A549 (cell line): ENCODE results near the gene SCGB3A2. TPM values are rescaled to one million over a fixed set of nuclear protein-coding genes. Genes with fewer than 3 reads are reported as not detected.

ENCODE experiments used
- ATAC-seq, 2 experiments: fragments of 200-7000 bp in 1 of 2; fragments of >200 bp in 1 of 2; cut with Nextera tagmentation in 1 of 2; cut with Tn5 transposase in 1 of 2; 3 replicates each; pipeline versions ENCODE4 v1.8.0 to v1.9.1; 2018 to 2020; ENCODE audit warnings: mild to moderate bottlenecking in 1 of 2, moderate library complexity in 1 of 2
- CTCF ChIA-PET: fragments of 300-600 bp; sonication (Branson Sonifier 250); formaldehyde crosslinking; extraction: SDS; loops from one replicate; lab custom pipeline; 2021; ENCODE audit warnings: antibody characterized with exemption, inconsistent platforms; lab: Yijun Ruan, JAX
- POLR2A ChIA-PET: fragments of 350-600 bp; formaldehyde crosslinking; extraction: SDS; loops from one replicate; lab custom pipeline; 2021; ENCODE audit warnings: antibody characterized with exemption, inconsistent platforms; lab: Yijun Ruan, JAX
- DNase-seq, 2 experiments: peaks; one replicate each; pipeline versions ENCODE4 v3.0.0 to v3.0.0-alpha.2; 2011 to 2016; ENCODE audit warnings: low read depth in 1 of 2, low spot score in 1 of 2
- FAIRE-seq: peaks from 2 replicates; lab custom pipeline; 2011; peaks lifted over from hg19 to GRCh38; lab: Jason Lieb, UNC
- H3K27ac ChIP-seq, 2 experiments: fragments of >200 bp; sonication (Bioruptor Twin); formaldehyde crosslinking; 3 replicates each; pipeline ENCODE4 v1.5.1; 2016 to 2017
- H3K4me1 ChIP-seq: fragments of >200 bp; sonication (Bioruptor Twin); formaldehyde crosslinking; 3 replicates; pipeline ENCODE4 v1.6.1; 2016
- H3K4me2 ChIP-seq: fragments of >200 bp; sonication (Bioruptor Twin); formaldehyde crosslinking; 3 replicates; pipeline ENCODE4 v1.6.1; 2016
- H3K4me3 ChIP-seq: fragments of >200 bp; sonication (Bioruptor Twin); formaldehyde crosslinking; 3 replicates; pipeline ENCODE4 v1.5.1; 2016
- H3K9me3 ChIP-seq: fragments of >200 bp; sonication (Bioruptor Twin); formaldehyde crosslinking; 3 replicates; pipeline ENCODE4 v1.6.1; 2016
- ATOH8 ChIP-seq: fragments of 250-450 bp; sonication (Bioruptor Pico); IDR thresholded peaks from 2 replicates; pipeline ENCODE4 v1.5.0; 2020; ENCODE audit warnings: low read depth, mild to moderate bottlenecking, moderate library complexity
- CEBPB ChIP-seq, 2 experiments: fragments of >200 bp in 1 of 2; sonication (Bioruptor Twin) in 1 of 2; formaldehyde crosslinking in 1 of 2; IDR thresholded peaks; 2 replicates each; pipeline ENCODE4 v1.6.1; 2012 to 2016
- CHD4 ChIP-seq: fragments of 200-600 bp; sonication (generic); IDR thresholded peaks from 2 replicates; pipeline ENCODE4 v1.6.1; 2016; ENCODE audit warnings: antibody characterized with exemption, mild to moderate bottlenecking, borderline replicate concordance
- E2F6 ChIP-seq: IDR thresholded peaks from 2 replicates; pipeline ENCODE4 v1.6.1; 2012; ENCODE audit warnings: low read depth, borderline replicate concordance
- GATA3 ChIP-seq: IDR thresholded peaks from 2 replicates; pipeline ENCODE4 v1.6.1; 2012; ENCODE audit warnings: borderline replicate concordance
- HDAC2 ChIP-seq: fragments of 200-600 bp; sonication (generic); IDR thresholded peaks from 2 replicates; pipeline ENCODE4 v1.6.1; 2016
- HES2 ChIP-seq: fragments of >200 bp; sonication (Bioruptor Twin); formaldehyde crosslinking; IDR thresholded peaks from 2 replicates; pipeline ENCODE4 v1.6.1; 2016
- HOXA7 ChIP-seq: fragments of 250-450 bp; sonication (Bioruptor Pico); IDR thresholded peaks from 2 replicates; pipeline ENCODE4 v1.5.0; 2020; ENCODE audit warnings: mild to moderate bottlenecking, moderate library complexity
- HOXB13 ChIP-seq: fragments of 250-450 bp; sonication (Bioruptor Pico); IDR thresholded peaks from 2 replicates; pipeline ENCODE4 v1.5.0; 2020; ENCODE audit warnings: low read depth, mild to moderate bottlenecking, moderate library complexity
- MAX ChIP-seq: IDR thresholded peaks from 2 replicates; pipeline ENCODE4 v1.6.1; 2012
- NPAS2 ChIP-seq: fragments of 250-450 bp; sonication (Bioruptor Pico); IDR thresholded peaks from 2 replicates; pipeline ENCODE4 v1.8.0; 2022; ENCODE audit warnings: mild to moderate bottlenecking, moderate library complexity, borderline replicate concordance
- NR3C1 ChIP-seq: fragments of >200 bp; sonication (Bioruptor Twin); formaldehyde crosslinking; IDR thresholded peaks from 3 replicates; pipeline ENCODE4 v1.6.1; 2017
- PBX3 ChIP-seq: IDR thresholded peaks from 2 replicates; pipeline ENCODE4 v1.6.1; 2012
- POLR2A ChIP-seq: IDR thresholded peaks from 2 replicates; pipeline ENCODE4 v1.6.1; 2012; ENCODE audit warnings: mild to moderate bottlenecking, low read length
- POLR2AphosphoS2 ChIP-seq: conservative IDR thresholded peaks from 2 replicates; pipeline ENCODE4 v1.6.1; 2012; ENCODE audit warnings: low read length, improper control_type of control experiment, inconsistent platforms
- RCOR1 ChIP-seq: fragments of 150-350 bp; IDR thresholded peaks from 2 replicates; pipeline ENCODE4 v1.6.1; 2014; ENCODE audit warnings: antibody characterized with exemption, low read length, low read depth
- REST ChIP-seq: fragments of 200-600 bp; sonication (generic); IDR thresholded peaks from 2 replicates; pipeline ENCODE4 v1.6.1; 2016; ENCODE audit warnings: antibody characterized with exemption, mild to moderate bottlenecking, moderate library complexity
- RNF2 ChIP-seq: fragments of 200-600 bp; sonication (generic); IDR thresholded peaks from 2 replicates; pipeline ENCODE4 v1.6.1; 2016; ENCODE audit warnings: low read depth, mild to moderate bottlenecking, antibody characterized with exemption, moderate library complexity, borderline replicate concordance
- SMC3 ChIP-seq: fragments of >200 bp; sonication (Bioruptor Twin); formaldehyde crosslinking; IDR thresholded peaks from 3 replicates; pipeline ENCODE4 v1.6.1; 2018; ENCODE audit warnings: inconsistent platforms
- SREBF2 ChIP-seq: fragments of 450-650 bp; IDR thresholded peaks from 2 replicates; pipeline ENCODE4 v1.6.1; 2014; ENCODE audit warnings: mild to moderate bottlenecking, moderate library complexity
- ZC3H11A ChIP-seq: fragments of 450-650 bp; IDR thresholded peaks from 2 replicates; pipeline ENCODE4 v1.6.1; 2014; ENCODE audit warnings: antibody characterized with exemption, mild to moderate bottlenecking
- ZSCAN20 ChIP-seq: fragments of 250-450 bp; sonication (Bioruptor Pico); IDR thresholded peaks from 2 replicates; pipeline ENCODE4 v1.8.0; 2022; ENCODE audit warnings: mild to moderate bottlenecking, moderate library complexity
- WGBS: methylation state at CpG from one replicate; pipeline ENCODE4 v1.1.6; 2017; ENCODE audit errors: missing lambda C conversion rate; 5-methylcytosine and 5-hydroxymethylcytosine counted together
- polyA plus RNA-seq, 4 experiments: library from polyadenylated mRNA; depleted of rRNA in 3 of 4; stranded (reverse); fragments of >200 nt; fragmentation: RNase III in 1 of 4; extraction: RNeasy Plus Mini Kit Qiagen cat#74134 plus additional on column Dnase treatment in 1 of 4; gene quantifications; 2 replicates in 3 of 4; 3 replicates in 1 of 4; pipeline ENCODE4 v1.2.3, GENCODE V29; 2011 to 2017

The SCGB3A2 gene
- polyA plus RNA-seq, 2 of the 4 experiments (the other 2 are of a cell fraction): not detected

- H3K9me3 ChIP-seq: no peaks in the 10 kb centered on the region
- WGBS: 0% methylated on average over 3 of the region's 3 CpGs
- H3K27ac ChIP-seq: no peak overlapping the region
- H3K4me2 ChIP-seq: no peak overlapping the region
- ChIA-PET CTCF (interaction anchor here (0.8 to 7.6 kb wide), 3 partner anchors 9 to 227 kb away, joined by 4 to 59 read pairs (median 21); no protein-coding TSS in a partner anchor), POLR2A (no interaction called here)
- no peak for TF ChIP-seq POLR2A
- TF ChIP-seq REST: no peak
- TF ChIP-seq HOXA7: no peak
- TF ChIP-seq ATOH8: no peak
- TF ChIP-seq PBX3: no peak
- no peak for TF ChIP-seq POLR2AphosphoS2
- no peak for TF ChIP-seq GATA3
- TF ChIP-seq E2F6: no peak
- TF ChIP-seq HDAC2: no peak
- no peak for TF ChIP-seq CHD4
- DNase-seq (no peak), ATAC-seq (no peak), FAIRE-seq (no peak)
- H3K4me1 ChIP-seq: no peaks in the 10 kb centered on the region
- H3K4me3 ChIP-seq: no peak overlapping the region
These were observed 24.2 kb upstream of the SCGB3A2 start for GRCh38 chr5:147854331-147854730.

- H3K9me3 ChIP-seq: no peaks in the 10 kb centered on the region
- WGBS: 12% methylated on average over 11 of the region's 11 CpGs
- no peaks in the 10 kb centered on the region for H3K4me1 ChIP-seq
- H3K27ac ChIP-seq: no peak overlapping the region
- FAIRE-seq (no peak), DNase-seq (no peak), ATAC-seq (no peak)
- no peak overlapping the region for H3K4me3 ChIP-seq
- ChIA-PET CTCF (interaction anchor here (3.6 to 7.6 kb wide), 2 partner anchors 10 to 80 kb away, joined by 21 to 59 read pairs; no protein-coding TSS in a partner anchor), POLR2A (no interaction called here)
- no peak overlapping the region for H3K4me2 ChIP-seq
- no peak for TF ChIP-seq POLR2A
- TF ChIP-seq SMC3: no peak
- no peak for TF ChIP-seq ZSCAN20 (CRISPR knock-in tag)
- TF ChIP-seq NPAS2: no peak
- no peak for TF ChIP-seq HOXB13
- TF ChIP-seq CEBPB (IDR thresholded peaks at IDR 0.05): no peak
- no peak for TF ChIP-seq RCOR1
- TF ChIP-seq NR3C1: no peak
- no peak for TF ChIP-seq SREBF2
- no peak for TF ChIP-seq HES2
- no peak for TF ChIP-seq MAX
- TF ChIP-seq HOXA7: no peak
- no peak for TF ChIP-seq RNF2
- no peak for TF ChIP-seq ZC3H11A
These were observed 23.4 kb upstream of the SCGB3A2 start for GRCh38 chr5:147854894-147855773.
